K562 (cell line): ENCODE measurements around the gene TUBGCP6. TPM values are rescaled to one million over a fixed set of nuclear protein-coding genes. Genes with fewer than 3 reads are reported as not detected.

ENCODE experiments used
- ATAC-seq: fragments of 200-7000 bp; cut with Tn5 transposase; 3 replicates; pipeline ENCODE4 v1.9.1; 2020; ENCODE audit warnings: moderate library complexity
- BruUV-seq: library from RNA; stranded (reverse); fragments of 400-500 nt; replicated peaks from 2 replicates; lab custom pipeline; 2021; lab: Mats Ljungman, UMichigan
- CTCF ChIA-PET: fragments of 300-600 bp; formaldehyde crosslinking; extraction: SDS; loops from one replicate; lab custom pipeline; 2021; ENCODE audit warnings: low intra/inter-chr PET ratio; lab: Yijun Ruan, JAX
- POLR2A ChIA-PET: fragments of 300-600, 350-650 bp; sonication (Branson Sonifier 250); formaldehyde crosslinking; extraction: SDS; loops from one replicate; lab custom pipeline; 2021; ENCODE audit warnings: antibody characterized with exemption, inconsistent platforms; lab: Yijun Ruan, JAX
- DNase-seq, 4 experiments: peaks; one replicate each; pipeline versions ENCODE4 v3.0.0 to v3.0.0-alpha.2; 2011 to 2018; ENCODE audit warnings: low spot score in 3 of 4, mixed read lengths in 3 of 4; ENCODE audit errors: extremely low read depth in 1 of 4
- FAIRE-seq: peaks from 2 replicates; lab custom pipeline; 2011; peaks lifted over from hg19 to GRCh38; lab: Jason Lieb, UNC
- H2AFZ ChIP-seq: 2 replicates; pipeline ENCODE4 v1.6.0; 2011; ENCODE audit warnings: low read depth, low read length, control low read depth, inconsistent platforms
- H3K27ac ChIP-seq: fragments of 200-600 bp; 3 replicates; pipeline ENCODE4 v1.8.0; 2011; ENCODE audit warnings: low read depth, mild to moderate bottlenecking, control low read depth, inconsistent platforms, low read length, moderate library complexity, mixed read lengths; ENCODE audit errors: extremely low read depth
- H3K27me3 ChIP-seq, 2 experiments: fragments of 300-600 bp in 1 of 2; 2 replicates in 1 of 2; 3 replicates in 1 of 2; pipeline versions ENCODE4 v1.6.0 to v1.8.0; 2011; ENCODE audit warnings: inconsistent platforms in 2 of 2, low read length in 2 of 2, mild to moderate bottlenecking in 1 of 2, mixed read lengths in 1 of 2, moderate library complexity in 1 of 2; ENCODE audit not compliant: control insufficient read depth in 2 of 2, insufficient read depth in 2 of 2
- H3K36me3 ChIP-seq: fragments of 300-600 bp; 3 replicates; pipeline ENCODE4 v1.8.0; 2011; ENCODE audit warnings: mild to moderate bottlenecking, low read length, inconsistent platforms; ENCODE audit not compliant: control insufficient read depth, insufficient read depth
- H3K4me1 ChIP-seq, 2 experiments: fragments of 200-600 bp in 1 of 2; replicated peaks in 1 of 2; 2 replicates in 1 of 2; 3 replicates in 1 of 2; pipeline versions ENCODE4 v1.5.1 to v1.8.0; 2011; ENCODE audit warnings: inconsistent platforms in 2 of 2, low read length in 2 of 2, mild to moderate bottlenecking in 1 of 2, mixed read lengths in 1 of 2, moderate library complexity in 1 of 2; ENCODE audit not compliant: control insufficient read depth in 2 of 2, insufficient read depth in 2 of 2
- H3K4me2 ChIP-seq: 2 replicates; pipeline ENCODE4 v1.6.1; 2011; ENCODE audit warnings: low read length, control low read depth, inconsistent platforms, mixed read lengths; ENCODE audit not compliant: insufficient read depth
- H3K4me3 ChIP-seq: fragments of 200-600 bp; sonication (generic), shearing (Covaris generic); 2 replicates; pipeline ENCODE4 v1.5.1; 2016; ENCODE audit warnings: control low read depth, inconsistent platforms
- H3K79me2 ChIP-seq: fragments of 200-600 bp; 3 replicates; pipeline ENCODE4 v1.8.0; 2011; ENCODE audit warnings: low read length, inconsistent platforms; ENCODE audit not compliant: control insufficient read depth, insufficient read depth
- H3K9ac ChIP-seq, 2 experiments: 2 replicates each; pipeline versions ENCODE4 v1.6.0 to v1.6.1; 2011; ENCODE audit warnings: low read depth in 2 of 2, low read length in 2 of 2, control low read depth in 1 of 2, inconsistent platforms in 1 of 2, mild to moderate bottlenecking in 1 of 2, mixed read lengths in 1 of 2; ENCODE audit not compliant: insufficient read depth in 1 of 2
- H3K9me1 ChIP-seq: one replicate; pipeline ENCODE4 v1.6.0; 2011; ENCODE audit warnings: inconsistent platforms, mild to moderate bottlenecking, low read length, moderate library complexity; ENCODE audit not compliant: control insufficient read depth, insufficient read depth
- H3K9me3 ChIP-seq: replicated peaks from 2 replicates; pipeline ENCODE4 v1.5.1; 2011; ENCODE audit warnings: low read depth, low read length, inconsistent platforms; ENCODE audit not compliant: control insufficient read depth, insufficient read depth
- H4K20me1 ChIP-seq: replicated peaks from 2 replicates; pipeline ENCODE4 v1.6.1; 2011; ENCODE audit warnings: low read length, inconsistent platforms, mixed read lengths; ENCODE audit not compliant: control insufficient read depth, insufficient read depth
- BACH1 ChIP-seq: fragments of 200-800 bp; sonication (Bioruptor generic); IDR thresholded peaks from 2 replicates; pipeline ENCODE4 v1.6.1; 2016; ENCODE audit warnings: missing genetic modification characterization, missing compliant biosample characterization
- BRD4 ChIP-seq: fragments of 200-600 bp; sonication (generic); IDR thresholded peaks from 2 replicates; pipeline ENCODE4 v1.6.1; 2017; ENCODE audit warnings: inconsistent platforms
- HNRNPK ChIP-seq: fragments of 200-400 bp; formaldehyde crosslinking; IDR thresholded peaks from one replicate; pipeline ENCODE4 v1.6.1; 2018; ENCODE audit warnings: mild to moderate bottlenecking, low read depth, low read length; ENCODE audit not compliant: poor library complexity, severe bottlenecking
- KHSRP ChIP-seq: fragments of 450-650 bp; IDR thresholded peaks from 2 replicates; pipeline ENCODE4 v1.6.1; 2017
- MAFK ChIP-seq: IDR thresholded peaks from 2 replicates; pipeline ENCODE4 v1.6.1; 2011; ENCODE audit warnings: low read length, improper control_type of control experiment
- NFE2 ChIP-seq: IDR thresholded peaks from 2 replicates; pipeline ENCODE4 v1.6.1; 2014; ENCODE audit warnings: antibody characterized with exemption, low read depth
- NR2F6 ChIP-seq: fragments of 450-650 bp; formaldehyde crosslinking; IDR thresholded peaks from 2 replicates; pipeline ENCODE4 v1.4.0; 2020; ENCODE audit warnings: mild to moderate bottlenecking
- PHF8 ChIP-seq: fragments of 200-600 bp; sonication (generic); IDR thresholded peaks from 2 replicates; pipeline ENCODE4 v1.6.1; 2012; ENCODE audit warnings: mixed run types, mild to moderate bottlenecking, inconsistent platforms, low read length, moderate library complexity, borderline replicate concordance
- PKNOX1 ChIP-seq: fragments of 450-650 bp; IDR thresholded peaks from 2 replicates; pipeline ENCODE4 v1.6.1; 2016
- SMAD4 ChIP-seq: fragments of 250-450 bp; sonication (Bioruptor Pico); conservative IDR thresholded peaks from 2 replicates; pipeline ENCODE4 v1.8.0; 2021; ENCODE audit warnings: inconsistent platforms, mild to moderate bottlenecking, moderate library complexity
- SRSF7 ChIP-seq: fragments of 200-400 bp; formaldehyde crosslinking; optimal IDR thresholded peaks from 2 replicates; pipeline ENCODE3; 2017; ENCODE audit warnings: mild to moderate bottlenecking, low read depth, low read length
- VEZF1 ChIP-seq: fragments of 200-800 bp; sonication (Bioruptor generic); IDR thresholded peaks from 2 replicates; pipeline ENCODE4 v1.6.1; 2017; ENCODE audit warnings: missing genetic modification characterization, missing compliant biosample characterization
- YY1 ChIP-seq, 3 experiments: IDR thresholded peaks; 2 replicates each; pipeline ENCODE4 v1.6.1; 2011; ENCODE audit warnings: low read length in 2 of 3, mild to moderate bottlenecking in 2 of 3, moderate library complexity in 2 of 3, borderline replicate concordance in 1 of 3, control low read depth in 1 of 3, low read depth in 1 of 3; ENCODE audit not compliant: insufficient read depth in 3 of 3, insufficient replicate concordance in 2 of 3, control insufficient read depth in 1 of 3, insufficient read length in 1 of 3; ENCODE audit errors: extremely low read depth in 1 of 3
- ZBTB7A ChIP-seq: IDR thresholded peaks from 2 replicates; pipeline ENCODE4 v1.6.1; 2011; ENCODE audit warnings: low read depth, mild to moderate bottlenecking, low read length, moderate library complexity, borderline replicate concordance; ENCODE audit not compliant: control insufficient read depth
- ZNF277 ChIP-seq: fragments of 250-450 bp; sonication (Bioruptor Pico); IDR thresholded peaks from 2 replicates; pipeline ENCODE4 v1.8.0; 2022; ENCODE audit warnings: inconsistent platforms, mild to moderate bottlenecking, moderate library complexity, borderline replicate concordance
- ZNF316 ChIP-seq: fragments of 450-650 bp; IDR thresholded peaks from 2 replicates; pipeline ENCODE4 v1.6.1; 2016
- WGBS: fragments of 100-300 bp; shearing (Covaris generic); methylation state at CpG from one replicate; pipeline ENCODE4 v1.1.6; 2016; ENCODE audit warnings: low coverage, mixed read lengths; ENCODE audit not compliant: insufficient coverage; ENCODE audit errors: missing lambda C conversion rate; 5-methylcytosine and 5-hydroxymethylcytosine counted together
- in situ Hi-C: fragments of 300-500 bp; cut with MboI; formaldehyde crosslinking; loops from 4 replicates; pipeline ENCODE4 v1.15.0; 2018; ENCODE audit warnings: inconsistent platforms, mixed read lengths
- intact Hi-C: fragments of 100-400 bp; cut with micrococcal nuclease; formaldehyde crosslinking; loops from 2 replicates; pipeline ENCODE4 v1.14.2; 2022
- polyA plus RNA-seq, 8 experiments: library from polyadenylated mRNA; depleted of rRNA in 4 of 8; stranded (reverse) in 5 of 8; unstranded in 3 of 8; fragments of >200 nt; fragmentation: Nextera tagmentation in 2 of 8; fragmentation: Illumina TruSeq in 1 of 8; extraction: Ambion mirVana in 2 of 8; extraction: Trizol in 1 of 8; gene quantifications; 2 replicates each; pipeline versions ENCODE4 v1.2.1 to v1.2.3, GENCODE V29; 2011 to 2014; ENCODE audit warnings: inconsistent platforms in 1 of 8, missing spikeins in 1 of 8
- total RNA-seq, 7 experiments: library from RNA; depleted of rRNA in 6 of 7; stranded (reverse); fragments of >200 nt in 6 of 7; fragmentation: Illumina TruSeq in 2 of 7; extraction: Trizol in 2 of 7; gene quantifications; 2 replicates each; pipeline versions ENCODE4 v1.2.1 to v1.2.3, GENCODE V29; 2011 to 2021; ENCODE audit warnings: low replicate concordance in 1 of 7

Gene TUBGCP6
- total and polyA plus RNA-seq, 9 of the 15 experiments (the other 6 are each of a cell fraction or from before 2014, with no cell fraction given): 0.76 to 33.0 (median 10.1) TPM

- DNase-seq: peak; percentile 75 to 84 (median 79)
- H3K4me3 ChIP-seq: peak overlapping the region; percentile 34
- peak overlapping the region; percentile 46 to 87; a peak in 3 of 4 replicates for H3K9ac ChIP-seq
- H3K27me3 ChIP-seq: no peaks in the 10 kb centered on the region
- in situ Hi-C loops (no loop called here), intact Hi-C loops (no loop called here)
- peak; percentile 80 for ATAC-seq
- H2AFZ ChIP-seq: no peak overlapping the region
- peak overlapping the region; percentile 65; the same call in 2 of the 3 replicates for H3K27ac ChIP-seq
- ChIA-PET CTCF (interaction anchor here (0.6 kb wide), 1 partner anchor 41 kb away, joined by 3 read pairs; no protein-coding TSS in a partner anchor), POLR2A (interaction anchor here (0.5 kb wide), 1 partner anchor 20 kb away, joined by 3 read pairs; no protein-coding TSS in a partner anchor)
- no peaks in the 10 kb centered on the region for H3K9me1 ChIP-seq
- no peak for FAIRE-seq
- no peaks in the 10 kb centered on the region for H3K36me3 ChIP-seq
- H3K79me2 ChIP-seq: no peaks in the 10 kb centered on the region
- WGBS: 3% methylated on average over 11 of the region's 70 CpGs
- H3K9me3 ChIP-seq: no peaks in the 10 kb centered on the region
- H3K4me2 ChIP-seq: no peak overlapping the region; the same call in 1 of the 2 replicates
- BruUV-seq: no TSS peak
- H3K4me1 ChIP-seq: peaks cover 10 to 47% of the 10 kb centered on the region in 2 experiments; a peak in 4 of 5 replicates
- H4K20me1 ChIP-seq: no peaks in the 10 kb centered on the region
- TF ChIP-seq YY1 (IDR thresholded peaks at IDR 0.05; ENCODE audit: borderline replicate concordance in 1 of 3, control insufficient read depth in 1 of 3, extremely low read depth in 1 of 3, insufficient read depth in 3 of 3, insufficient read length in 1 of 3, insufficient replicate concordance in 2 of 3, low read depth in 1 of 3, low read length in 2 of 3): peak in 1 of 3 experiments; percentile 10
- TF ChIP-seq KHSRP: no peak
- TF ChIP-seq BACH1: no peak
- TF ChIP-seq NFE2: peak; percentile 89
- TF ChIP-seq PKNOX1: no peak
- TF ChIP-seq HNRNPK: peak; percentile 15
- TF ChIP-seq NR2F6 (CRISPR knock-in tag): no peak
- TF ChIP-seq ZBTB7A: peak; percentile 62
- peak; percentile 55; the same call in 1 of the 2 replicates for TF ChIP-seq MAFK
- no peak for TF ChIP-seq ZNF277
- no peak for TF ChIP-seq SRSF7
- TF ChIP-seq BRD4: no peak
- peak; percentile 64 for TF ChIP-seq ZNF316
- TF ChIP-seq VEZF1 (CRISPR knock-in tag): peak; percentile 92
- 0 out of 2 replicates have a peak, but pooled peaks have one; percentile 23 for TF ChIP-seq SMAD4 (CRISPR knock-in tag)
- TF ChIP-seq PHF8: peak; percentile 2; the same call in 1 of the 2 replicates
Observed at GRCh38 chr22:50169774-50170341, 75.0 kb downstream of the TUBGCP6 start.
